ENCODE measurements around the gene CAV1.
"Not testable (repeated sequence)": the region's sequence is repeated elsewhere in the genome, so short reads cannot be mapped to it uniquely, and the experiment has no call there.

The CAV1 gene

DNA sequence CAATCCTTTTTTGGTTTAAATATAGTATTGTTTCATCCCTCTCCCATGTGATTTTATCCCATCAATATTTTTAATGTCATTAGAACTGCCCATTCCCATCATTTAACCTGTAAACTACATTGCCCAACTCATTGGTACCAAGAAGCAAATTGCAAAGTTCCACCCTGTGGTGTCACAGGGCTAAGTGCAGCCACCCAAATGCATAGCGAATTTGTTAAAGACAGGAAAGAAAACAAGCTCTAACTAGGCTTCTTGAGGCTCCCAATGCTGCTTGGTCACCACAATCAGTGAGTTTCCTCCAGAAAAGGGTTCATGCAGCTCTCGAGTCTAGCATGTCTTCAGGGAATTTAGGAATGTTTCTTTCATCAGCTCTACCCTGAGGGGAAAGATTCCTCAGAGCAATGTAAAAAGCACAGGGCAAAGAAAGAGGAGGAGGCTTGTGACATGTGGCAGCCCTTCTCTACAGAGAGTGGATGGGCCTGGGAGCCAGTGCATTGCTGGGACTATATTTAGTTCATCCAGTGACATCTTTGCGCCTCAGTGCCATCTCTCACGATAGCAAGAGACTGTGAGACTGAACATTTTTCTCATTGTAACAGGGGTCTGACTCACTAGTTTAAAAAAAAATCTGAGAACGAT, 58.1 kb downstream of the CAV1 start:
- peak; percentile 72 for DNase-seq (ENCODE audit: low read depth)

DNA sequence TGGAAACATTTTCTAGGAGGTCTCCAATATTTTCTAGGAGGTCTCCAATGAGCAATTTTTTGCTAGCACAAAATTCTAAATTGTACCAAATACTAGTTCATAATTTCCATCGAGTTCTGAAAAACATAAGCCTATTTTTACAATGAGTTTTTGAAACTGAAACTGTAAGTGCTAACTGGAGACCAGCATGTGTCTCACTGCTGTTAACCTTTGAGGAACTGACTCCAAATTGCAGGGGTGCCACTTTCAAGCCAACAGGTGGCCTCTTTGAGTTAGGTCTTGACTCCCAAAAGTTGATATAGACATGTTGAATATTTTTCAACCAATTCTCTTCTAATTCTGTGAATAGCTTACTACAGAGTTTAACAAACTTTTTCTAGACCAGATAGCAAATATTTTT, 58.8 kb downstream of the CAV1 start:
- no peak for DNase-seq (ENCODE audit: low read depth)

DNA sequence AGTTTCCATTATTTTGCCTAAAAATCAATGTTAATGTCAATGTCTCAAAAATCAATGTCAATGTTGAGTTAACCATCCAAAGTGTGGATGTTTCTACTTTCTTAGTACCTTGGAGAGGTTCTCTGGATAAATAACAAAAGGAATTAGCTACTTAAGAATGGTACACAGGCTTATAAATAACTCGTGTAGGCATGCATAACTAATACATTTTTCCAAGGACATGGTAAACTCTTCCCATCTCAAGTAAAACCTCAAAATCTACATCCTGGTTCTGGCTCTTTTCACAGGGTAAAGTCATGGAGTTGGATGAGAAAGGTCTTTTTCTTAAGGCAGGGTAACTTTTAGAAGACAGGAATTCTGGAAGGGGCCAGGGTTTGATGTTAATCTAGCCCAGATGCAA, 59.9 kb downstream of the CAV1 start:
- DNase-seq (ENCODE audit: low read depth), result no peak

DNA sequence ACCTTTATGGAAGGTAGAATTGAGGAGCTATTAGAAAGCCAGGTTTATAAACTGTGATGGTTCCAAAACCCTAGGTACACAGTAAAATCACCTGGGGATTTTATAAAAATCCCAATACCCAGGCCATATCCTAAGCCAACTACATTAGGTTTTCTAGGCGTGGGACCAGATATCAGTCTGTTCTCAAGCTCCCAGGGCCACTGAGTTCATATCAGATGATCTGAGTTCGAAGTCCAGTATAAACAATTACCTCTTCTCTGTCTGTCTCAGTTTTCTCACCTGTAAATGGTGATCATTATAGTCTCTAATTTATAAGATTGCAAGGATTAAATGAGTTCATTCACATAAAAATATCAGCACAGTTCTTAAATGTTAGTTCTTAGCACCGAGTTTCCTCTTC, 60.6 kb downstream of the CAV1 start:
- DNase-seq (ENCODE audit: low read depth), result no peak

DNA sequence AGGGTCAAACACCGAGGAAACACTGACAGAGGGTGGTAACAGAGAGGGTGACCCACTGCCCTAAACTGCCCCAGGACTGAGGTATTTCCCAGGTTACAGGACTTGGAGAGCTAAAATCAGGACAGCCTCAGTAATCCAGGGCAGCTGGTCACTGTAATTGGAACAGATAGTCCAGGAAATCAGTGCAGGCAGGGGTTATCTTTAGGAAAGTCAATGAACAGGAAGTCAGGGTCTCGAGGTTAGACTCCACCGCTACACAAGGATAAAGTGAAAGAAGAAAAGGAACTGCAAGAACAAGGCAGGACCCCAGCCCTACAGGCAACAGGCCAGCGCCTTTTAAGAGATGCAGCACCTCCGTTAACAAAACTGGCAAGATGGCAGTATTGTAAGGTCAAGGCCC, 61.1 kb downstream of the CAV1 start:
- no peak for DNase-seq (ENCODE audit: low read depth)

DNA sequence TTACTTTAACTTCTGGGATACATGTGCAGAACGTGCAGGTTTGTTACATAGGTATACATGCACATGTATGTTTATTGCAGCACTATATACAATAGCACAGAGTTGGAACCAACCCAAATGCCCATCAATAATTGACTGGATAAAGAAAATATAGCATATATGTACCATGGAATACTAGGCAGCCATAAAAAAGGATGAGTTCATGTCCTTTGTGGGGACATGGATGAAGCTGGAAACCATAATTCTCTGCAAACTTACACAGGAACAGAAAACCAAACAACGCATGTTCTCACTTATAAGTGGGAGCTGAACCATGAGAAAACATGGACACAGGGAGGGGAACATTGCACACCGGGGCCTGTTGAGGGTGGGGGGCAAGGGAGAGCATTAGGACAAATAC, 62.4 kb downstream of the CAV1 start:
- DNase-seq (ENCODE audit: low read depth), result not testable (repeated sequence)

DNA sequence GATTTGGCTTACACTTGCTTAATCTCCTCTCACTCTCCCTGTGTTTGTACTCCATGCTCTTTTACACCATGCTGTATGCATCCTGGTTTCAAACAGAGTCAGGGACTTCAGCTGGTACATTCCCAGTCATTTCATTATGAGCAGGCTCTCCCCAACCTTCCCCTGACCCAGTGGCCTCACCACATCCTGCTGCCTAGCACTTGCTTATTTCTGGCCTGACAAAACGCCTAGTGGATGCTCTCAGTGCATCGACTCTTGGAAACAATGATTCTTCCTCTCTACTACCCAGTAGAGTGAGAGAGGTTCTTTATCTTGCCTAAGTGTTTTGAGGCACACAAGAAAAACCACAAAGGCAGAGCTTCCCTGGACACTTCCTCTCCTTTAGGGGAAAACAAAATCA, 63.4 kb downstream of the CAV1 start:
- no peak for DNase-seq (ENCODE audit: low read depth)

DNA sequence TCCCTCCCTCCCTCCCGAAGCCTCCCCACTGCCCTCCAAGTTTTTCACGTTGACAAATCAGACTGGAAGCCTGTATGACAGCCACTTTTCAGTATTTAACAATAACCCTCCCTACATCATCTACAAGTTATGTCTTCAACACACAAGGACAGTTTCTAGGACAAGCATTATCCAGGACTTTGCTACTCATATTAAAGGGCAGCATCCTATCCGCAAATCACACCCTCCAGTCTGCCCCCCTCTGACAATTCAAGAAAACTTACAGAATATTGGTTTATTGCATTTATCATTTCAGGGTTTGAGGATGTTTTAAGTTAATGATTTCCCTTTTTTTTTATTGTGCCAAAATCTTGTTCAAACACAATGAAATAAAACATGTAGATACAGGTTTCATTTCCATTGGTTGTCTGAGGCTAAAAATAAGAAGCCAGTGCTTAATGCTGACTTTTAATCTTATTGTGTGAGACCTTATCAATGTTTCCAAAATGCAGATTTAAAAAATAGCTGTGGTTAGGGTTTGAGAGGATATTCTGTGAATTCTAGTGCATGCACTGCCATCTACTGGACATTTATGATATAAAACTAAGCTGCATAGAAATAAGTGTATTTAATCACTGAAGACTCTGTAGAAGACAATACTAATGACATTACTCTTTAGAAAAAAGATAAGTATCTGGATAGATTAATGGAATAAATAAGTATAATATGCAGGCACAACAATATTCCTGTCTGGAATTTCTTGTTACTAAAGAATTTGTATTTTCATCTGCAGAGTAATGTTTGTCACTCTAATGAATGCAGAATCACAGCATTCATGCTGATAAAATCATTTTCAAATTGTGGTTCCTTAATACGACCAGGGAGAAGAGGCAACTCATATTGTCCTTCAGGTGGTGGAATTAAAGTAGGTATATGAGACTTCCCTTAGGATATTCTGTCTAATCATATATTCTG, 64.1 kb downstream of the CAV1 start:
- DNase-seq (ENCODE audit: low read depth), result no peak

DNA sequence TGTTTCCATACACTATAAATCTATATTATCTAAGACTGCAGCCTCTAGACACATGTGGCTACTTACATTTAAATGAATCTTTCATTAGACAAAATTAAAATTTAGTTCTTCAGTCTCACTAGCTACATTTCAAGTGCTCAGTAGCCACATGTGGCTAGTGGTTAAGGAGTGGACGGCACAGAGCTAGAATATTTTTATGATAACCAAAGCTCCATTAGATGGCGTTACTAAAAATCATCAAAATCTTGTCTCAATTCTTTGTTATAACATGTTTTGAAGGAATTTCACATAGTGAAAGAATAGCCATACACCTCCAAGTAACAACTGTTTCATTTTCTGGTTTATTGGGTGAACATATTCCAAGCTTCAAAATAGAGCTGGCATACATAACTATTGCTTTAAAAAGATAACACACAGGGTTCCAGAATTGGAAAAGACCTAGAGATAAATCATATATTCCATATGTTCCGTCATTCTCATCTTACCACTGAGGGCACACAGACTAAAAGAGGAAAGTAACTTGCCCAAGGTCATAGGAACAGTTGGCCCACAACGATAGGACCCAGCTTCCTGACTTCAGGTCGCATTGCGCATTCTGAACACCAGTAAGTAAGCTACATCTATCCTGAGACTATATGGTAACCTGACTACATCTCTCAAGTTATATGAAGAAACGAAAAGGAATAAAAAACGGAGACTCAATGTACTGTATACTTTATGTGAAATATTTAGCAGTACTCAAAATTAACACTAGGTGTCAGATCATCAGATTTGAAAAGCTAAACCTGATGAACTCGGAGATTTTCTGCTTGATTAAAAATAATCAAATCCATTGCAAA, 66.6 kb downstream of the CAV1 start:
- DNase-seq (ENCODE audit: low read depth), result no peak

DNA sequence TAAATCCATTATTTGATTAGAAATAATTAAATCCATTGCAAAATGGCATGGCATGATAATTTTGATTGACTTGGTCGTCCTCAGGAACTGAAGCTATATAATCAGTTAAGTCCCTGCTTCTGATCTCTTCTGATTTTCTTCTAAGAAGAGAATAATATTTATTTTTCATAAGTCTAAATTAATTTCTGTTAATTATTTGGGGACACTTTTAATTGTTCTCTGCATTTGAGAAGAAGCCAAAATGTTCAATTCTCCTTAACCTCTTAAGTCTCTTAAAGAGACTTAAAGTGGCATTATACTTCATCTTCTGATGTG, 67.2 kb downstream of the CAV1 start:
- no peak for DNase-seq (ENCODE audit: low read depth)

DNA sequence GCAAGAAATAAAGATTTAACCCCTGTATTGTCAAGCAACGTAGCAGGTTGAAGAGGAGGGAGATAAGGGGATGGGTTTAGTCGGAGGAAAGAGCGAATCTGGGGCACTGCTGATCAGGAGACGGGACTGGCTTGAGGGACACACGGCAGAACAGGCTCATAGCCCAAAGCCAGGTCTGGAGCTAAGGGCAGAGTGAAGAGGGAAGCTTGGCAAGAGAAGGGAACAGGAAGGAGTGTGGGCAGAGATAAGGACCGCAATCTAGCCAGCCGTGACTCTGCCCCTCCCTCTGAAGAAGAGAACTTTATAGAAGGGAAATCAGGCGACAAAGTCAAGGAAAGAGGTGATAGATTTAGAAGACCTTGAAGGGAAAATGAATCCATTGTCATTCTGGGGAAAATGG, 67.6 kb downstream of the CAV1 start:
- DNase-seq (ENCODE audit: low read depth), result no peak

DNA sequence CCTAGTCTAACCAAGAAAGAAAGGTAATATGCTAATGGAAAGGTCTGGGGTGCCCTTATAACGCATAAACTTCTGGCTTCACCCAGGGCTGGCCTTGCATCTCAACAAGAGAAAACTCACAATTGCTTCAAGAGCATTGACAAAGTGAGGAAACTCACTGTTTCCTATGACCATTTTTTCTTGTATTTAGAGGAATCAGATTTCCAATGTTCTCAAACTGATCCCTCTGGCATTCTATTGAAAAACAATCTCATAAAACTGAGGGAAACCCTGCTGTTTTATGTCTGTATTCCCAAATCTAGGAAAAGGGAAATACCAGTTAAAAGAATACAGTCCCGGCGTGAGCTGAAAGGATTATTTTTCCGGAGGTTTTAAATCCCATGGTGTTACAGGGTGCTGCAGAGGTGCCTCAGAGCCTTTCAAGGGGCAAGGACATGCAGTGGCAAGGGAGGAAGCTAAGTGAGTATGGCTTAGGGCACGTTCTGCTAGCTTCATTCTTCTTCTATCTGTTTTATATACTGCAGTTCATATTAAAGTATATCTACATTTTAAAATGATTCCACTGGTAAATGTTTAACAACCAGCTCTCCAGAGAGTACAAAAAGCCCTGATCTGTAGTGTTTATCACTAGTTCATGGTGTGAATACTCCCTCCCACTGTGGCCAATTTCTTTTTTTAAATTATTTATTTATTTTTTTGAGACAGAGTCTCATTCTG, 68.7 kb downstream of the CAV1 start:
- DNase-seq (ENCODE audit: low read depth), result no peak

DNA sequence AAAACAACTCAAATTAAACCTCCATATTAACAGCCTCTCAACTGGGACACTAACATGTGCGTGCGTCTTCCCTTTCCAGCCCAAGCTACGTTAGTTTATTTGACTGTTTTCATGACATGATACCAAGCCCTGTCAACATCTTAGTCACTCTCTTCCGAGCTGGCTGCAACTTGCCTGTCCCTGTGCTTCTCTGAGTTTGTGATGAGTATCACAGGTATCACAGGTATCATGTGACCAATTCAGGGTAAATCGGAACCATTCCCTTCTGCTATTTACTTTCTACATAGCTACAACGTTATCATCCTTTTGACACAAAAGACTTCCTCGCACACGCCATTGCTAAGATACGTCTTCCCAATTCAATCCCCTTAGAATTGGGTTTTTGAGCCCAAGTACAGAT, 70.2 kb downstream of the CAV1 start:
- no peak for DNase-seq (ENCODE audit: low read depth)

DNA sequence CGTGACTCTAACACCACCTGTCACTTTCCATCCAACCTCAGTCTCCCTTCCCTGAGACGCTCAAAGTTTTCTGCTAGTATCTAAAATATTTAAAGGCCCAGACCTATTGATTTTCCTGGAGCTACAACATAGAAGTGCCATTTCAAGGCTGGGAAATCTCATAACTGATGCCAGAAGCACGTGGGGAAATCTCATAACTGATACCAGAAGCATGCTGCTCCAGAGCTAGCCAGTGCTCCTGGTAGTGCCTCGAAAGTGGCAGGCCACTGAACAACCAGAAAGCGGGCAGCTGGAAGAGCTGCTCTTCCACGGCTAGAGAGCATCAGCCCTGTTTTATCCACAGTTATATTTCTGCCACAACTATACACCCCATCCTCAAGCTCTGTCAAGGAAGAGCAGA, 72.5 kb downstream of the CAV1 start:
- DNase-seq (ENCODE audit: low read depth), result no peak

DNA sequence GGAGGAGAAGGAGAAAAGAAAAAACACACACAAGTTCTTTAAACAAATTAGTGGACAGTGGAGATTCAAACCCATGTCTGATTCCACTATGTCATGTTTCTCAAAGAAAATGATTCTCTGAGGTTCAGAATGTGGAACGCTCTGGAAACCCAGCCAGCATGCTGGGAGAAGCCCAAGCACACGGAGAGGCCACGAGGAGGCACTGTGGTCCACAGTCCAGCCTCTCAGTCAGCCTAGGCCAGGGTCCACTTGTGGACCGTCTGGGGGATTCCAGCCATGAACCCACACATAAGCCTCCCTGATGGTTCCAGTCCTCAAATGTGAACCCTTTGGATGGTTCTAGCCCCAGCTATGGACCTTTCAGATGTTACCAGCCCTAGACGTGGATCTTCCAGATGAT, 73.4 kb downstream of the CAV1 start:
- DNase-seq (ENCODE audit: low read depth), result no peak

DNA sequence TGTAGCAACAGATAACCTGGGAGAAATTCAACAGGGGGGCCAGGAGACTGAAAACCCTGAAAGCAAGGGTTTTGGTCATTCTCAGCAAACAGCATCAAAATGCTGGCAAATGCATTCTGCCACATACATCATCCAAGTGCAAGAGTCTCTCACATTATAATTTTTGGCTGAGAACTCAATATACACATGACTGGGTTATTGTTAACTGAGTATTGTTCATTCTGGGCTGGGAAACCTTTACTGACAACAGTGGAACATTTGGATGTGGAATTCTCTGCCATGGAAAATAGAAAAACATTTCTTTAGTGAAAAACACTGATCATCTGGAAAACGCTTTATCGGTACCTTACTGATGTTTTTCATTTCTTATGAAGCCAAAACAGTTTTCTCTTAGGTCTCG, 74.0 kb downstream of the CAV1 start:
- DNase-seq (ENCODE audit: low read depth), result no peak

DNA sequence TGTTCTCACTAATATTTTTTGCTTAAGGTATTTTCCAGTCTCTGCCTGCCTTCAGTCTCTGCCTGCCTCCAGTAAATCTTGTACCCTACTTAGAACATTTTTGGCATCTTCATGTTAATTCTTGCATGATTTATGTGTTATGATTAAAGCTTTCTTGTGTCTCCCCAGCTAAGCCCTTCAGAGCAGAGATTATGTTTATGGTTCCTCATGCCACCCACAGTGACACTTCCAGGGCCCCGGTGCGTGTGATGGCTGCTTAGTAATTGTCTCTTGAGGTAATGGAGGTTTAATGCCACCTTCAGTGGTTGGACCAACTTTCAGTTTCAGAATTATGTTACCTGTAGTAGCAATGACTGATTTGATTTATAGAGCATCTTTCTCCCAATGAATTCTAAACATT, 76.6 kb downstream of the CAV1 start:
- DNase-seq (ENCODE audit: low read depth), result no peak

DNA sequence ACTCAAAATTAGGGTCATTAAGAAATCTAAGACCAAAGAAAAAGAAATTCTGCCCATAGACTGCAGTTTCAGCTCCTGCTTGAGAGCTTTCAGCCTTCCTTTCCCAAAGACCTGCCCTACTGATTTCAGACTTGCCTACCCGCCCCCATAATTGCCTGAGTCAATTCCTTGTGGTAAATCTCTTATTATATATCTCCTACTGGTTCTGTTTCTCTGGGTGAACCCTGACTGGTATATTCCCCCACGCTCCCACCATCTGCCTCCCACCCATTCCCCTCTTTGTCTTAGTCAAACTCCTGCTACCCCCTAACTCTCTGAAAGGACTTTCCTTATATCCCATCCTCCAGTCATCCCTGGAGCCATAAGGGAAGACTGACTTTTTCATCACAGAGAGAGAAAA, 82.5 kb downstream of the CAV1 start:
- DNase-seq (ENCODE audit: low read depth), result no peak

DNA sequence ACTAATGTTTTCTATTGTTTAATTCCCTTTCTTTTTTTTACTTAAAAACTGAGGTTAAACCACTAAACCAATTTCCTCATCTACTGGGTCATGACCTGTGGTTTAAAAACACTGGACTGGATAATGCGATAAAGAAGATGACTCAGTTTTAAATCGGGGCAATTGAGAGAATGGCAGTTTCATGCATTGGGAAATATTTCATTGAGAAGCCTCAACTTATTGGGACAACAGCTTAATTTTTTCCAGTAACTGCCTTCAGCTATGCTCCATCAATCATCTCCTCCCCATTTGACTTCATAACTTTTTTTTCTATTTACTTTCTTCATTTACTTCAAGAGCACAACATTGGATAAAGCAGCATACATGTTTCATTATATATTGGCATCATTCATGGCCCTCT, 85.4 kb downstream of the CAV1 start:
- DNase-seq (ENCODE audit: low read depth), result no peak

DNA sequence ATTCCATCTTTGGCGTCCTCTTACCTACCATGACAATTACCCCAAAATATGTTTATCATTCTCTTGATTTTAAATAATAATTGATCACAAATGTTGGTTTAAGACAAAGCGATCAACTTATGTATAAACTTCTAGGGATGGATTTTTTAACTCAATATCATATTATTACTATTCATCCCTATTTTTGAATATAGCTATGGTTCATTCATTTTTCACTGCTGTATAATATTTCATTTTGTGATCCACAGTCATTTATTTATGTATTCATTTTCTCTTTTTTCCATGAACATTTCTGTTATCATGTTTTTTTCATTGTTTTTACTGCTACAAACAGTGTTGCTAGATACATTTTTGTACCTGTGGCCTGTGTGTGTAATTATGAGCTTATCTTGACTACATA, 85.9 kb downstream of the CAV1 start:
- DNase-seq (ENCODE audit: low read depth), result no peak
